HepG2 (cell line): ENCODE results near the gene ANXA9. TPM values are rescaled to one million over a fixed set of nuclear protein-coding genes. Genes with fewer than 3 reads are reported as not detected.

Experiments
- CEBPZ ChIP-seq: IDR thresholded peaks from 2 replicates; pipeline ENCODE4 v1.6.1; 2012; ENCODE audit warnings: low read length, improper control_type of control experiment
- EHMT2 ChIP-seq: fragments of 200-600 bp; sonication (generic); IDR thresholded peaks from 2 replicates; pipeline ENCODE4 v1.7.0; 2017; ENCODE audit warnings: antibody characterized with exemption, low read depth, low read length, borderline replicate concordance
- KDM5B ChIP-seq: sonication (generic); formaldehyde crosslinking; IDR thresholded peaks from 2 replicates; pipeline ENCODE4 v1.4.0; 2020; ENCODE audit warnings: missing genetic modification reagents, mild to moderate bottlenecking, borderline replicate concordance
- NR2F6 ChIP-seq, 2 experiments: IDR thresholded peaks; 2 replicates each; pipeline ENCODE4 v1.6.1; 2016; ENCODE audit warnings: antibody characterized with exemption in 1 of 2, mild to moderate bottlenecking in 1 of 2
- NRL ChIP-seq: sonication (generic); formaldehyde crosslinking; IDR thresholded peaks from 2 replicates; pipeline ENCODE4 v1.5.0; 2020; ENCODE audit warnings: missing genetic modification reagents, mild to moderate bottlenecking, moderate library complexity, borderline replicate concordance
- SALL1 ChIP-seq: sonication (generic); formaldehyde crosslinking; IDR thresholded peaks from 2 replicates; pipeline ENCODE4 v1.8.0; 2022; ENCODE audit warnings: mild to moderate bottlenecking, missing genetic modification reagents
- SSRP1 ChIP-seq: IDR thresholded peaks from 2 replicates; pipeline ENCODE4 v1.6.1; 2016; ENCODE audit warnings: control low read depth
- ZBTB39 ChIP-seq: sonication (generic); formaldehyde crosslinking; IDR thresholded peaks from 2 replicates; pipeline ENCODE4 v1.5.0; 2020; ENCODE audit warnings: missing genetic modification reagents
- ZNF687 ChIP-seq: sonication (generic); formaldehyde crosslinking; IDR thresholded peaks from 2 replicates; pipeline ENCODE4 v1.5.1; 2020; ENCODE audit warnings: mild to moderate bottlenecking, missing genetic modification reagents, moderate library complexity
- ZNF775 ChIP-seq: sonication (generic); formaldehyde crosslinking; IDR thresholded peaks from 2 replicates; pipeline ENCODE4 v1.4.0; 2020; ENCODE audit warnings: missing genetic modification reagents, mild to moderate bottlenecking, moderate library complexity, borderline replicate concordance
- ZSCAN30 ChIP-seq: sonication (generic); formaldehyde crosslinking; IDR thresholded peaks from 2 replicates; pipeline ENCODE4 v1.5.0; 2020; ENCODE audit warnings: mild to moderate bottlenecking, missing genetic modification reagents
- polyA plus RNA-seq, 8 experiments: library from polyadenylated mRNA; depleted of rRNA in 3 of 8; stranded (reverse) in 7 of 8; unstranded in 1 of 8; fragments of >200 nt; fragmentation: Illumina TruSeq in 4 of 8; extraction: Trizol in 4 of 8; gene quantifications; 2 replicates each; pipeline versions ENCODE4 v1.2.1 to v1.2.3, GENCODE V29; 2011 to 2016; ENCODE audit warnings: low read depth in 4 of 8, missing spikeins in 1 of 8, mixed read lengths in 1 of 8; ENCODE audit not compliant: insufficient read depth in 1 of 8
- total RNA-seq, 5 experiments: library from RNA; depleted of rRNA; stranded (reverse); fragments of >200 nt; fragmentation: Illumina TruSeq; extraction: Trizol; gene quantifications; 2 replicates each; pipeline ENCODE4 v1.2.3, GENCODE V29; 2016; ENCODE audit warnings: low read depth in 1 of 5
- TF ChIP-seq, protein P1 (sequence below): sonication (generic); formaldehyde crosslinking; IDR thresholded peaks from 2 replicates; pipeline ENCODE4 v1.5.0; 2020; ENCODE audit warnings: missing genetic modification reagents
- TF ChIP-seq, protein P2 (sequence below): sonication (generic); formaldehyde crosslinking; IDR thresholded peaks from 2 replicates; pipeline ENCODE4 v1.5.0; 2020; ENCODE audit warnings: mild to moderate bottlenecking, missing genetic modification reagents

ANXA9 gene
- total and polyA plus RNA-seq, 2 of the 13 experiments (the other 11 are each of a cell fraction or from before 2014, with no cell fraction given), result 13.3 to 23.9 TPM

- no peak for TF ChIP-seq CEBPZ
- TF ChIP-seq, protein P1, sequence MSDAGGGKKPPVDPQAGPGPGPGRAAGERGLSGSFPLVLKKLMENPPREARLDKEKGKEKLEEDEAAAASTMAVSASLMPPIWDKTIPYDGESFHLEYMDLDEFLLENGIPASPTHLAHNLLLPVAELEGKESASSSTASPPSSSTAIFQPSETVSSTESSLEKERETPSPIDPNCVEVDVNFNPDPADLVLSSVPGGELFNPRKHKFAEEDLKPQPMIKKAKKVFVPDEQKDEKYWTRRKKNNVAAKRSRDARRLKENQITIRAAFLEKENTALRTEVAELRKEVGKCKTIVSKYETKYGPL (CRISPR knock-in tag), result no peak
- TF ChIP-seq NRL (CRISPR knock-in tag), result peak; percentile 80
- TF ChIP-seq EHMT2, result peak; percentile 54; the same call in 1 of the 2 replicates
- TF ChIP-seq ZBTB39, result no peak; the same call in 1 of the 2 replicates
- TF ChIP-seq ZNF687 (CRISPR knock-in tag), result peak; percentile 81
- TF ChIP-seq NR2F6 (IDR thresholded peaks at IDR 0.05), result peak; percentile 82
- peak; percentile 83 for TF ChIP-seq NR2F6 (CRISPR knock-in tag; IDR thresholded peaks at IDR 0.05)
- no peak for TF ChIP-seq SSRP1
- TF ChIP-seq KDM5B (CRISPR knock-in tag), result no peak; the same call in 1 of the 2 replicates
- TF ChIP-seq ZSCAN30 (CRISPR knock-in tag), result no peak; the same call in 1 of the 2 replicates
- peak; percentile 24; the same call in 1 of the 2 replicates for TF ChIP-seq SALL1 (CRISPR knock-in tag)
- no peak for TF ChIP-seq ZNF775 (CRISPR knock-in tag)
- TF ChIP-seq, protein P2, sequence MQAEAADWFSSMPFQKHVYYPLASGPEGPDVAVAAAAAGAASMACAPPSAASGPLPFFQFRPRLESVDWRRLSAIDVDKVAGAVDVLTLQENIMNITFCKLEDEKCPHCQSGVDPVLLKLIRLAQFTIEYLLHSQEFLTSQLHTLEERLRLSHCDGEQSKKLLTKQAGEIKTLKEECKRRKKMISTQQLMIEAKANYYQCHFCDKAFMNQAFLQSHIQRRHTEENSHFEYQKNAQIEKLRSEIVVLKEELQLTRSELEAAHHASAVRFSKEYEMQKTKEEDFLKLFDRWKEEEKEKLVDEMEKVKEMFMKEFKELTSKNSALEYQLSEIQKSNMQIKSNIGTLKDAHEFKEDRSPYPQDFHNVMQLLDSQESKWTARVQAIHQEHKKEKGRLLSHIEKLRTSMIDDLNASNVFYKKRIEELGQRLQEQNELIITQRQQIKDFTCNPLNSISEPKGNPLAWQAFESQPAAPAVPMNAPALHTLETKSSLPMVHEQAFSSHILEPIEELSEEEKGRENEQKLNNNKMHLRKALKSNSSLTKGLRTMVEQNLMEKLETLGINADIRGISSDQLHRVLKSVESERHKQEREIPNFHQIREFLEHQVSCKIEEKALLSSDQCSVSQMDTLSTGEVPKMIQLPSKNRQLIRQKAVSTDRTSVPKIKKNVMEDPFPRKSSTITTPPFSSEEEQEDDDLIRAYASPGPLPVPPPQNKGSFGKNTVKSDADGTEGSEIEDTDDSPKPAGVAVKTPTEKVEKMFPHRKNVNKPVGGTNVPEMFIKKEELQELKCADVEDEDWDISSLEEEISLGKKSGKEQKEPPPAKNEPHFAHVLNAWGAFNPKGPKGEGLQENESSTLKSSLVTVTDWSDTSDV, result 0 out of 2 replicates have a peak, but pooled peaks have one; percentile 53
Measured at GRCh38 chr1:150971583-150972416, 10.3 kb upstream of the ANXA9 start (continued).
